GM12878 (cell line): ENCODE measurements around the gene VSTM2L. TPM values are rescaled to one million over a fixed set of nuclear protein-coding genes. Genes with fewer than 3 reads are reported as not detected.
A peak's percentile ranks its signal among the peaks of the same experiment; 100 is the strongest.

Experiments used
- ATAC-seq: fragments of 200-7000 bp; cut with Tn5 transposase; 3 replicates; pipeline ENCODE4 v1.9.1; 2020; ENCODE audit warnings: mild to moderate bottlenecking, moderate library complexity
- BruUV-seq: library from RNA; stranded (reverse); fragments of 400-500 nt; replicated peaks from 2 replicates; lab custom pipeline; 2021; lab: Mats Ljungman, UMichigan
- CTCF ChIA-PET: fragments of 300-600 bp; sonication (Branson Sonifier 250); formaldehyde crosslinking; extraction: SDS; loops from one replicate; lab custom pipeline; 2021; ENCODE audit warnings: inconsistent platforms; lab: Yijun Ruan, JAX
- POLR2A ChIA-PET: fragments of 350-600 bp; formaldehyde crosslinking; extraction: SDS; loops from one replicate; lab custom pipeline; 2021; ENCODE audit warnings: inconsistent platforms; lab: Charles Lee
- RAD21 ChIA-PET: fragments of 300-600 bp; sonication (Branson Sonifier 250); formaldehyde crosslinking; loops from one replicate; lab custom pipeline; 2023; ENCODE audit warnings: antibody characterized with exemption; ENCODE audit not compliant: unreplicated experiment; lab: Charles Lee
- SMC1A ChIA-PET: fragments of 300-600 bp; sonication (Branson Sonifier 250); formaldehyde crosslinking; loops from one replicate; lab custom pipeline; 2023; ENCODE audit not compliant: unreplicated experiment, uncharacterized antibody; lab: Charles Lee
- DNase-seq: peaks from one replicate; pipeline ENCODE4 v3.0.0-alpha.2; 2011; ENCODE audit warnings: low read depth, low spot score
- FAIRE-seq: peaks from 3 replicates; lab custom pipeline; 2011; peaks lifted over from hg19 to GRCh38; lab: Jason Lieb, UNC
- H2AFZ ChIP-seq: 2 replicates; pipeline ENCODE4 v1.6.0; 2011; ENCODE audit warnings: low read depth, low read length, control low read depth; ENCODE audit not compliant: control insufficient read depth
- H3K27ac ChIP-seq: 2 replicates; pipeline ENCODE4 v1.5.1; 2011; ENCODE audit warnings: control low read depth; ENCODE audit not compliant: control insufficient read depth, insufficient read depth
- H3K27me3 ChIP-seq, 2 experiments: replicated peaks in 1 of 2; 2 replicates each; pipeline versions ENCODE4 v1.6.0 to v1.6.1; 2011; ENCODE audit warnings: low read length in 1 of 2; ENCODE audit not compliant: control insufficient read depth in 2 of 2, insufficient read depth in 2 of 2
- H3K36me3 ChIP-seq, 2 experiments: 2 replicates each; pipeline ENCODE4 v1.5.1; 2011; ENCODE audit warnings: low read length in 1 of 2; ENCODE audit not compliant: control insufficient read depth in 2 of 2, insufficient read depth in 2 of 2
- H3K4me1 ChIP-seq: 2 replicates; pipeline ENCODE4 v1.6.1; 2011; ENCODE audit warnings: mild to moderate bottlenecking, low read length, moderate library complexity, mixed read lengths; ENCODE audit not compliant: control insufficient read depth, insufficient read depth
- H3K4me2 ChIP-seq: 2 replicates; pipeline ENCODE4 v1.6.0; 2011; ENCODE audit warnings: control low read depth; ENCODE audit not compliant: control insufficient read depth, insufficient read depth
- H3K4me3 ChIP-seq: fragments of 200-600 bp; sonication (generic); 2 replicates; pipeline ENCODE4 v1.5.1; 2016
- H3K79me2 ChIP-seq: 2 replicates; pipeline ENCODE4 v1.6.0; 2011; ENCODE audit warnings: low read length; ENCODE audit not compliant: control insufficient read depth, insufficient read depth
- H3K9ac ChIP-seq: 2 replicates; pipeline ENCODE4 v1.8.0; 2011; ENCODE audit warnings: low read length, control low read depth, mixed read lengths; ENCODE audit not compliant: control insufficient read depth, insufficient read depth
- H3K9me3 ChIP-seq: replicated peaks from 3 replicates; pipeline ENCODE4 v1.5.1; 2011; ENCODE audit warnings: mild to moderate bottlenecking, low read length; ENCODE audit not compliant: control insufficient read depth, insufficient read depth
- H4K20me1 ChIP-seq: 2 replicates; pipeline ENCODE4 v1.6.0; 2011; ENCODE audit not compliant: control insufficient read depth, insufficient read depth
- ASH2L ChIP-seq: fragments of 300-600, 200-600 bp; sonication (generic); IDR thresholded peaks from 2 replicates; pipeline ENCODE4 v1.6.1; 2017; ENCODE audit warnings: low read depth, mild to moderate bottlenecking, borderline replicate concordance
- MXI1 ChIP-seq: fragments of 150-350 bp; IDR thresholded peaks from 2 replicates; pipeline ENCODE4 v1.6.1; 2011; ENCODE audit warnings: low read depth, mild to moderate bottlenecking, inconsistent platforms, low read length, improper control_type of control experiment
- WGBS: methylation state at CpG from one replicate; pipeline ENCODE4 v1.1.6; 2016; ENCODE audit warnings: low lambda C conversion rate; ENCODE audit not compliant: insufficient replicate concordance, insufficient coverage; ENCODE audit errors: missing lambda C conversion rate; 5-methylcytosine and 5-hydroxymethylcytosine counted together
- in situ Hi-C: fragments of 300-500 bp; cut with MboI; formaldehyde crosslinking; loops from 9 replicates; pipeline ENCODE4 v1.14.3; 2018; ENCODE audit warnings: mixed read lengths
- intact Hi-C: fragments of 100-400 bp; cut with micrococcal nuclease; formaldehyde crosslinking; loops from one replicate; pipeline ENCODE4 v1.14.2; 2022; ENCODE audit not compliant: unreplicated experiment
- polyA plus RNA-seq, 11 experiments: library from polyadenylated mRNA; depleted of rRNA in 4 of 11; unstranded in 6 of 11; stranded (reverse) in 5 of 11; fragments of >200 nt; fragmentation: Nextera tagmentation in 4 of 11; fragmentation: Illumina TruSeq in 1 of 11; extraction: Ambion mirVana in 4 of 11; extraction: Trizol in 1 of 11; gene quantifications; 1 replicate in 1 of 11; 2 replicates in 10 of 11; pipeline versions ENCODE4 v1.2.1 to v1.2.3, GENCODE V29; 2011 to 2016; ENCODE audit warnings: inconsistent platforms in 2 of 11, missing spikeins in 2 of 11, low read depth in 1 of 11
- total RNA-seq, 4 experiments: library from RNA; depleted of rRNA in 3 of 4; stranded (reverse); fragments of >200 nt in 3 of 4; fragmentation: Illumina TruSeq in 1 of 4; extraction: Trizol in 1 of 4; gene quantifications; 2 replicates each; pipeline versions ENCODE4 v1.2.1 to v1.2.3, GENCODE V29; 2013 to 2021
- TF ChIP-seq, protein P1 (sequence below): fragments of 450-650 bp; IDR thresholded peaks from 2 replicates; pipeline ENCODE4 v1.6.1; 2014; ENCODE audit warnings: mild to moderate bottlenecking

Gene VSTM2L
- total and polyA plus RNA-seq, 10 of the 15 experiments (the other 5 are each of a cell fraction or from before 2014, with no cell fraction given) = 0.05 to 1.5 (median 0.63) TPM; not detected in 2

DNA sequence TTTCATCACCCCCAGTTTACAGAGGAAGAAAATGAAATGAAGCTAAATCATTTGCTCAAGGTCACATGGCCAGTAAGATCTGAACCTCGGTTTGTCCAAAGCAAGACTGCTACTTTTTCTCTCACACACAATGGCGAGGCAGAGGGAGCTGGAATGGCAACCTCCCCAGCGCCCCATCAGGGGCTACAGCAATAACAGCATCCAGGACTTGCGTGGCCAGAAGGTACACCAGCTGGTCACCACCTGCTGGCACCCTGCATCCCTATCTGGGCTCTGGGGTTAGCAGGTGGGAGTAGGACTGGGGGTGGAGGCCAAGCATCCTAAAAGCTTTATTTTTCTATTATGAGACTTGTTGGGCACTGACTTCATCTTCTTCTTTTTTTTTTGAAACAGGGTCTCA, 89.0 kb downstream of the VSTM2L start:
- H3K9ac ChIP-seq = no peak overlapping the region
- in situ Hi-C loops = loop anchor here (5.0 to 10.0 kb wide), 3 partner anchors 85 to 727 kb away; partner anchors contain the start of gene GHRH
- 71% methylated on average over 4 of the region's 4 CpGs for WGBS
- no peak overlapping the region for H2AFZ ChIP-seq
- peak overlapping the region; percentile 63; the same call in 1 of the 2 replicates for H3K27ac ChIP-seq
- no peaks in the 10 kb centered on the region for H3K27me3 ChIP-seq
- ChIA-PET POLR2A (interaction anchor here (1.0 kb wide), 1 partner anchor 66 kb away, joined by 3 read pairs; no protein-coding TSS in a partner anchor), SMC1A (interaction anchor here (0.9 to 2.6 kb wide), 16 partner anchors 14 to 796 kb away, joined by 3 to 15 read pairs (median 4); no protein-coding TSS in a partner anchor), CTCF (interaction anchor here (0.7 to 4.2 kb wide), 22 partner anchors 9 to 457 kb away, joined by 3 to 26 read pairs (median 4); partner anchors contain the start of genes RPRD1B, TTI1 and VSTM2L), RAD21 (interaction anchor here (1.3 to 1.8 kb wide), 8 partner anchors 66 to 796 kb away, joined by 3 to 10 read pairs (median 4); no protein-coding TSS in a partner anchor)
- intact Hi-C loops = loop anchor here (2.0 to 10.0 kb wide), 4 partner anchors 190 to 427 kb away; no protein-coding TSS in a partner anchor
- FAIRE-seq = no peak
- no peaks in the 10 kb centered on the region for H3K79me2 ChIP-seq
- H3K4me3 ChIP-seq = no peak overlapping the region
- no peaks in the 10 kb centered on the region for H3K9me3 ChIP-seq
- peaks cover 33% of the 10 kb centered on the region for H3K4me1 ChIP-seq
- H3K4me2 ChIP-seq = 0 out of 2 replicates have a peak overlapping the region, but pooled peaks have one; percentile 36
- no TSS peak for BruUV-seq
- no peak for DNase-seq
- H3K36me3 ChIP-seq = peaks cover 3 to 12% of the 10 kb centered on the region in 2 experiments; a peak in 3 of 4 replicates
- H4K20me1 ChIP-seq = no peaks in the 10 kb centered on the region
- ATAC-seq = no peak
- TF ChIP-seq ASH2L = no peak
- TF ChIP-seq, protein P1, sequence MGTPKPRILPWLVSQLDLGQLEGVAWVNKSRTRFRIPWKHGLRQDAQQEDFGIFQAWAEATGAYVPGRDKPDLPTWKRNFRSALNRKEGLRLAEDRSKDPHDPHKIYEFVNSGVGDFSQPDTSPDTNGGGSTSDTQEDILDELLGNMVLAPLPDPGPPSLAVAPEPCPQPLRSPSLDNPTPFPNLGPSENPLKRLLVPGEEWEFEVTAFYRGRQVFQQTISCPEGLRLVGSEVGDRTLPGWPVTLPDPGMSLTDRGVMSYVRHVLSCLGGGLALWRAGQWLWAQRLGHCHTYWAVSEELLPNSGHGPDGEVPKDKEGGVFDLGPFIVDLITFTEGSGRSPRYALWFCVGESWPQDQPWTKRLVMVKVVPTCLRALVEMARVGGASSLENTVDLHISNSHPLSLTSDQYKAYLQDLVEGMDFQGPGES = no peak
- no peak for TF ChIP-seq MXI1
